Neural cell (in vitro differentiated cells): Measurements from ENCODE around the gene NECTIN1. TPM values are rescaled to one million over a fixed set of nuclear protein-coding genes. Genes with fewer than 3 reads are reported as not detected.
A peak's percentile ranks its signal among the peaks of the same experiment; 100 is the strongest.

Source experiments
- H2AFZ ChIP-seq: fragments of 200-600, 300-800 bp; sonication (generic), shearing (Covaris generic); 2 replicates; pipeline ENCODE4 v1.6.0; 2014; ENCODE audit warnings: low read depth, mild to moderate bottlenecking, antibody characterized with exemption, low read length, moderate library complexity
- H3F3A ChIP-seq: fragments of 200-600 bp; shearing (Covaris generic); 2 replicates; pipeline ENCODE4 v1.6.1; 2016; ENCODE audit warnings: mild to moderate bottlenecking, moderate library complexity, mixed read lengths, antibody characterized with exemption, low read length; ENCODE audit not compliant: insufficient read depth, poor library complexity, severe bottlenecking
- H3K27ac ChIP-seq: fragments of 200-600, 300-800 bp; sonication (generic), shearing (Covaris generic); 2 replicates; pipeline ENCODE4 v1.5.1; 2014; ENCODE audit warnings: mild to moderate bottlenecking, low read length, moderate library complexity
- H3K27me3 ChIP-seq: fragments of 300-800, 200-600 bp; sonication (generic), shearing (Covaris generic); 2 replicates; pipeline ENCODE4 v1.6.0; 2014; ENCODE audit warnings: mild to moderate bottlenecking, low read depth, low read length, moderate library complexity; ENCODE audit not compliant: insufficient read depth
- H3K36me3 ChIP-seq: fragments of 300-800, 200-600 bp; sonication (generic), shearing (Covaris generic); 2 replicates; pipeline ENCODE4 v1.5.1; 2014; ENCODE audit warnings: mild to moderate bottlenecking, antibody characterized with exemption, low read length, moderate library complexity; ENCODE audit not compliant: insufficient read depth
- H3K4me2 ChIP-seq: fragments of 300-800, 200-600 bp; sonication (generic), shearing (Covaris generic); 2 replicates; pipeline ENCODE4 v1.6.0; 2014; ENCODE audit warnings: mild to moderate bottlenecking, low read length
- H3K4me3 ChIP-seq: fragments of 300-800, 200-600 bp; sonication (generic), shearing (Covaris generic); 2 replicates; pipeline ENCODE4 v1.5.1; 2014; ENCODE audit warnings: mild to moderate bottlenecking, low read length, moderate library complexity
- H3K79me2 ChIP-seq: fragments of 200-600 bp; shearing (Covaris generic); replicated peaks from 2 replicates; pipeline ENCODE4 v1.6.0; 2014; ENCODE audit warnings: mild to moderate bottlenecking, low read length, moderate library complexity; ENCODE audit not compliant: insufficient read depth
- H3K9ac ChIP-seq: fragments of 300-800, 200-600 bp; sonication (generic), shearing (Covaris generic); 2 replicates; pipeline ENCODE4 v1.6.1; 2016; ENCODE audit warnings: mild to moderate bottlenecking, low read length, mixed read lengths
- H3K9me2 ChIP-seq: fragments of 200-600 bp; shearing (Covaris generic); 2 replicates; pipeline ENCODE4 v1.6.1; 2016; ENCODE audit warnings: mild to moderate bottlenecking, low read length, mixed read lengths; ENCODE audit not compliant: insufficient read depth
- H3K9me3 ChIP-seq: fragments of 200-600, 300-800 bp; sonication (generic), shearing (Covaris generic); 2 replicates; pipeline ENCODE4 v1.6.1; 2016; ENCODE audit warnings: mild to moderate bottlenecking, mixed run types, low read length, moderate library complexity, mixed read lengths
- H4K20me1 ChIP-seq: fragments of 200-600 bp; shearing (Covaris generic); 2 replicates; pipeline ENCODE4 v1.6.1; 2016; ENCODE audit warnings: mild to moderate bottlenecking, mixed run types; ENCODE audit not compliant: insufficient read depth
- EZH2 ChIP-seq: fragments of 200-600, 300-800 bp; shearing (Covaris generic), sonication (generic); IDR thresholded peaks from 2 replicates; pipeline ENCODE4 v1.6.1; 2014; ENCODE audit warnings: antibody characterized with exemption, low read length, borderline replicate concordance, mild to moderate bottlenecking; ENCODE audit not compliant: insufficient read depth, poor library complexity, severe bottlenecking
- RAD21 ChIP-seq: fragments of 450-650 bp; conservative IDR thresholded peaks from 2 replicates; pipeline ENCODE4 v1.6.1; 2014; ENCODE audit warnings: antibody characterized with exemption, mild to moderate bottlenecking, moderate library complexity
- SMC3 ChIP-seq: fragments of 450-650 bp; conservative IDR thresholded peaks from 2 replicates; pipeline ENCODE4 v1.6.1; 2014; ENCODE audit warnings: antibody characterized with exemption, mild to moderate bottlenecking, moderate library complexity; ENCODE audit not compliant: poor library complexity
- TAF1 ChIP-seq: IDR thresholded peaks from 2 replicates; pipeline ENCODE4 v1.6.1; 2012; ENCODE audit warnings: low read depth
- polyA plus RNA-seq: library from polyadenylated mRNA; depleted of rRNA; stranded (reverse); fragments of >200 nt; gene quantifications from 2 replicates; pipeline ENCODE4 v1.2.3, GENCODE V29; 2014
- TF ChIP-seq, protein P1 (sequence below): fragments of 450-650 bp; IDR thresholded peaks from 2 replicates; pipeline ENCODE4 v1.5.1; 2014; ENCODE audit warnings: antibody characterized with exemption, mild to moderate bottlenecking, moderate library complexity; ENCODE audit not compliant: poor library complexity, severe bottlenecking
- TF ChIP-seq, protein P2 (sequence below): IDR thresholded peaks from 2 replicates; pipeline ENCODE4 v1.6.1; 2012; ENCODE audit warnings: borderline replicate concordance

Gene NECTIN1
- polyA plus RNA-seq, 1 donor from 2014 or later = 5.6 TPM

DNA sequence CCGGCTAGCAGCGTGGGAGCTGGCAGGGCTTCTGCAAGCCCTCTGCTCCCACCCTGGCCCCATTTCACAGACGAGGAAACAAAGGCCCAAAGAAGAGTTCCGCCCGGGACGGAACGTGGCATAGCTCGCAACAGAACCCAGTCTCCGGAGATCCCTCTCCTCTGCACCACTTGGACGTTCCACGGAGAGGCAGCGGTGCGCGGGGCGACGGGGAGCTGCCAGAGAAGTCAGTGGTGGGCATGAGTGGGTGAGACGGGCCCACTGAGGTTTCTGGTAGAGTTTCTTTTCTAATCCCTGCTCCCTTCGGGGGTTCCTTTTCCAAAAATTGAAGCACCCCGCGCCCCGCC, 554 bp upstream of the NECTIN1 start:
- H3K79me2 ChIP-seq = peaks cover 37% of the 10 kb centered on the region
- peak overlapping the region; percentile 87 for H3K4me3 ChIP-seq
- TF ChIP-seq, protein P1, sequence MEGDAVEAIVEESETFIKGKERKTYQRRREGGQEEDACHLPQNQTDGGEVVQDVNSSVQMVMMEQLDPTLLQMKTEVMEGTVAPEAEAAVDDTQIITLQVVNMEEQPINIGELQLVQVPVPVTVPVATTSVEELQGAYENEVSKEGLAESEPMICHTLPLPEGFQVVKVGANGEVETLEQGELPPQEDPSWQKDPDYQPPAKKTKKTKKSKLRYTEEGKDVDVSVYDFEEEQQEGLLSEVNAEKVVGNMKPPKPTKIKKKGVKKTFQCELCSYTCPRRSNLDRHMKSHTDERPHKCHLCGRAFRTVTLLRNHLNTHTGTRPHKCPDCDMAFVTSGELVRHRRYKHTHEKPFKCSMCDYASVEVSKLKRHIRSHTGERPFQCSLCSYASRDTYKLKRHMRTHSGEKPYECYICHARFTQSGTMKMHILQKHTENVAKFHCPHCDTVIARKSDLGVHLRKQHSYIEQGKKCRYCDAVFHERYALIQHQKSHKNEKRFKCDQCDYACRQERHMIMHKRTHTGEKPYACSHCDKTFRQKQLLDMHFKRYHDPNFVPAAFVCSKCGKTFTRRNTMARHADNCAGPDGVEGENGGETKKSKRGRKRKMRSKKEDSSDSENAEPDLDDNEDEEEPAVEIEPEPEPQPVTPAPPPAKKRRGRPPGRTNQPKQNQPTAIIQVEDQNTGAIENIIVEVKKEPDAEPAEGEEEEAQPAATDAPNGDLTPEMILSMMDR = peak; percentile 22
- TF ChIP-seq, protein P2, sequence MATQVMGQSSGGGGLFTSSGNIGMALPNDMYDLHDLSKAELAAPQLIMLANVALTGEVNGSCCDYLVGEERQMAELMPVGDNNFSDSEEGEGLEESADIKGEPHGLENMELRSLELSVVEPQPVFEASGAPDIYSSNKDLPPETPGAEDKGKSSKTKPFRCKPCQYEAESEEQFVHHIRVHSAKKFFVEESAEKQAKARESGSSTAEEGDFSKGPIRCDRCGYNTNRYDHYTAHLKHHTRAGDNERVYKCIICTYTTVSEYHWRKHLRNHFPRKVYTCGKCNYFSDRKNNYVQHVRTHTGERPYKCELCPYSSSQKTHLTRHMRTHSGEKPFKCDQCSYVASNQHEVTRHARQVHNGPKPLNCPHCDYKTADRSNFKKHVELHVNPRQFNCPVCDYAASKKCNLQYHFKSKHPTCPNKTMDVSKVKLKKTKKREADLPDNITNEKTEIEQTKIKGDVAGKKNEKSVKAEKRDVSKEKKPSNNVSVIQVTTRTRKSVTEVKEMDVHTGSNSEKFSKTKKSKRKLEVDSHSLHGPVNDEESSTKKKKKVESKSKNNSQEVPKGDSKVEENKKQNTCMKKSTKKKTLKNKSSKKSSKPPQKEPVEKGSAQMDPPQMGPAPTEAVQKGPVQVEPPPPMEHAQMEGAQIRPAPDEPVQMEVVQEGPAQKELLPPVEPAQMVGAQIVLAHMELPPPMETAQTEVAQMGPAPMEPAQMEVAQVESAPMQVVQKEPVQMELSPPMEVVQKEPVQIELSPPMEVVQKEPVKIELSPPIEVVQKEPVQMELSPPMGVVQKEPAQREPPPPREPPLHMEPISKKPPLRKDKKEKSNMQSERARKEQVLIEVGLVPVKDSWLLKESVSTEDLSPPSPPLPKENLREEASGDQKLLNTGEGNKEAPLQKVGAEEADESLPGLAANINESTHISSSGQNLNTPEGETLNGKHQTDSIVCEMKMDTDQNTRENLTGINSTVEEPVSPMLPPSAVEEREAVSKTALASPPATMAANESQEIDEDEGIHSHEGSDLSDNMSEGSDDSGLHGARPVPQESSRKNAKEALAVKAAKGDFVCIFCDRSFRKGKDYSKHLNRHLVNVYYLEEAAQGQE = no peak
- TF ChIP-seq SMC3 (peak; percentile 28), RAD21 (peak; percentile 39)
- H3K36me3 ChIP-seq = no peaks in the 10 kb centered on the region
- H3K4me2 ChIP-seq = no peak overlapping the region
- H3K9me2 ChIP-seq = no peaks in the 10 kb centered on the region
- H2AFZ ChIP-seq = no peak overlapping the region
- H3K9ac ChIP-seq = peak overlapping the region; percentile 86
- peak overlapping the region; percentile 24 for H3K27ac ChIP-seq
- no peaks in the 10 kb centered on the region for H3K9me3 ChIP-seq
- no peaks in the 10 kb centered on the region for H3F3A ChIP-seq
- no peaks in the 10 kb centered on the region for H4K20me1 ChIP-seq
- no peaks in the 10 kb centered on the region for H3K27me3 ChIP-seq

DNA sequence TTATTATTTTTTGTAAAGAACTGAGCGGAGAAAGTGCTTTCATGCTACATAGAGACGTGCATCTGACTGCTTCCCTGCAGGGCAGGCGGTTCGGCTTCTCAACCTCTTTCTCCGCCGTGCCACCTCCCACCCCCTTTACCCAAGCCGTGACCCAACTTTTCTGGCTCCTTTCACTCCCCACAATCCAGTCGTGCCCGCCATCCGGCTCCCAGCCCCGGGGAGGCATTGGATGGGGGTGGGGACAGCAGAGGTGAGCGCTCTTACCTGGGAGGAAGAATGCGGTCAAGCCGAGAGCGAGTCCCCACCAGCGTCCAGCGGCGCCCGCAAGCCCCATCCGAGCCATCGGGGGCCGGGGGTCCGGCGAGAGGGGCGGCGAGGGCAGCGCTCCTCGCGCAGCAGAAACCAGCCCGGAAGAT, 781 bp downstream of the NECTIN1 start:
- Histone ChIP-seq H2AFZ (no peak overlapping the region), H3K27ac (peak overlapping the region; percentile 65), H3K9me2 (no peaks in the 10 kb centered on the region), H3K9me3 (no peaks in the 10 kb centered on the region), H3K4me3 (peak overlapping the region; percentile 87), H3K79me2 (peaks cover 50% of the 10 kb centered on the region), H3K36me3 (no peaks in the 10 kb centered on the region), H3F3A (no peaks in the 10 kb centered on the region), H4K20me1 (no peaks in the 10 kb centered on the region), H3K4me2 (peak overlapping the region; percentile 52), H3K9ac (peak overlapping the region; percentile 86), H3K27me3 (no peaks in the 10 kb centered on the region)
- TF ChIP-seq, protein P1 = no peak
- no peak for TF ChIP-seq TAF1
- no peak for TF ChIP-seq EZH2
- TF ChIP-seq SMC3 = no peak
